Spleen (tissue), 7 donors: ENCODE data around the gene STARD13.

Source experiments
- POLR2A ChIP-seq, 3 donors: fragments of 450-650 bp; IDR thresholded peaks; one replicate each; pipeline ENCODE4 v1.5.1; 2017; ENCODE audit warnings: antibody characterized with exemption in 3 of 3, mild to moderate bottlenecking in 1 of 3
- POLR2AphosphoS5 ChIP-seq, 3 donors: sonication (generic); formaldehyde crosslinking; IDR thresholded peaks; one replicate each; pipeline ENCODE4 v1.5.1; 2017; ENCODE audit warnings: antibody characterized with exemption in 3 of 3
- TF ChIP-seq, protein P1 (sequence below), 11 experiments: fragments of 200-600 bp in 7 of 11; fragments of 450-650 bp in 4 of 11; sonication (generic) in 4 of 11; IDR thresholded peaks in 8 of 11; conservative IDR thresholded peaks in 3 of 11; 1 replicate in 7 of 11; 2 replicates in 4 of 11; pipeline versions ENCODE4 v1.4.0 to v1.8.0; 2016 to 2021; ENCODE audit warnings: antibody characterized with exemption in 11 of 11, inconsistent platforms in 4 of 11, mild to moderate bottlenecking in 1 of 11
- donor health status: DM: no; HTN: no; CAD: no; lungs with moderate emphysema.
- donor health status: DM: no; HTN: no; CAD: no.
- donor health status: DM: no; HTN: no; CAD: no.

GRCh38 chr13:33123066-33123859 is 162.3 kb downstream of the STARD13 start:
- TF ChIP-seq, protein P1, sequence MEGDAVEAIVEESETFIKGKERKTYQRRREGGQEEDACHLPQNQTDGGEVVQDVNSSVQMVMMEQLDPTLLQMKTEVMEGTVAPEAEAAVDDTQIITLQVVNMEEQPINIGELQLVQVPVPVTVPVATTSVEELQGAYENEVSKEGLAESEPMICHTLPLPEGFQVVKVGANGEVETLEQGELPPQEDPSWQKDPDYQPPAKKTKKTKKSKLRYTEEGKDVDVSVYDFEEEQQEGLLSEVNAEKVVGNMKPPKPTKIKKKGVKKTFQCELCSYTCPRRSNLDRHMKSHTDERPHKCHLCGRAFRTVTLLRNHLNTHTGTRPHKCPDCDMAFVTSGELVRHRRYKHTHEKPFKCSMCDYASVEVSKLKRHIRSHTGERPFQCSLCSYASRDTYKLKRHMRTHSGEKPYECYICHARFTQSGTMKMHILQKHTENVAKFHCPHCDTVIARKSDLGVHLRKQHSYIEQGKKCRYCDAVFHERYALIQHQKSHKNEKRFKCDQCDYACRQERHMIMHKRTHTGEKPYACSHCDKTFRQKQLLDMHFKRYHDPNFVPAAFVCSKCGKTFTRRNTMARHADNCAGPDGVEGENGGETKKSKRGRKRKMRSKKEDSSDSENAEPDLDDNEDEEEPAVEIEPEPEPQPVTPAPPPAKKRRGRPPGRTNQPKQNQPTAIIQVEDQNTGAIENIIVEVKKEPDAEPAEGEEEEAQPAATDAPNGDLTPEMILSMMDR (IDR thresholded peaks at IDR 0.05 in 8 of 11, conservative IDR thresholded peaks at IDR 0.05 in 3 of 11) = no peak
- TF ChIP-seq POLR2AphosphoS5 (IDR thresholded peaks at IDR 0.05) (peak in 2 of 3 donors; percentile 27 to 64), POLR2A (IDR thresholded peaks at IDR 0.05) (no peak)
